GM20000 (cell line): ENCODE measurements around the gene SLC4A1AP.

Experiments used
- DNase-seq: peaks from one replicate; pipeline ENCODE4 v3.0.0; 2012; ENCODE audit warnings: low spot score
- CTCF ChIP-seq: IDR thresholded peaks from 2 replicates; pipeline ENCODE4 v1.5.1; 2012; ENCODE audit warnings: mild to moderate bottlenecking, control low read depth; ENCODE audit errors: extremely low read depth, missing control alignments

The SLC4A1AP gene

GRCh38 chr2:27710640-27711430 lies 47.1 kb downstream of the SLC4A1AP start:
- no peak for TF ChIP-seq CTCF
- DNase-seq = no peak

- DNase-seq = no peak
- no peak for TF ChIP-seq CTCF
Observed at GRCh38 chr2:27711804-27712203, 48.1 kb downstream of the SLC4A1AP start.

GRCh38 chr2:27712522-27712921 lies 48.8 kb downstream of the SLC4A1AP start:
- no peak for TF ChIP-seq CTCF
- no peak for DNase-seq

- no peak for TF ChIP-seq CTCF
- no peak for DNase-seq
Observed at GRCh38 chr2:27713201-27713600, 49.5 kb downstream of the SLC4A1AP start.

- no peak for DNase-seq
- TF ChIP-seq CTCF = no peak
Observed at GRCh38 chr2:27714053-27714452, 50.4 kb downstream of the SLC4A1AP start.

- DNase-seq = no peak
- TF ChIP-seq CTCF = no peak
Observed at GRCh38 chr2:27714851-27715291, 51.2 kb downstream of the SLC4A1AP start.

GRCh38 chr2:27715318-27716210 lies 51.9 kb downstream of the SLC4A1AP start:
- no peak for TF ChIP-seq CTCF
- peak; percentile 78 for DNase-seq
